ENCODE results near the gene KCTD16.

GRCh38 chr5:144356489-144356888, 185.8 kb downstream of the KCTD16 start:
- no peak for TF ChIP-seq POLR2A (IDR thresholded peaks at IDR 0.05)
- TF ChIP-seq, protein P1, sequence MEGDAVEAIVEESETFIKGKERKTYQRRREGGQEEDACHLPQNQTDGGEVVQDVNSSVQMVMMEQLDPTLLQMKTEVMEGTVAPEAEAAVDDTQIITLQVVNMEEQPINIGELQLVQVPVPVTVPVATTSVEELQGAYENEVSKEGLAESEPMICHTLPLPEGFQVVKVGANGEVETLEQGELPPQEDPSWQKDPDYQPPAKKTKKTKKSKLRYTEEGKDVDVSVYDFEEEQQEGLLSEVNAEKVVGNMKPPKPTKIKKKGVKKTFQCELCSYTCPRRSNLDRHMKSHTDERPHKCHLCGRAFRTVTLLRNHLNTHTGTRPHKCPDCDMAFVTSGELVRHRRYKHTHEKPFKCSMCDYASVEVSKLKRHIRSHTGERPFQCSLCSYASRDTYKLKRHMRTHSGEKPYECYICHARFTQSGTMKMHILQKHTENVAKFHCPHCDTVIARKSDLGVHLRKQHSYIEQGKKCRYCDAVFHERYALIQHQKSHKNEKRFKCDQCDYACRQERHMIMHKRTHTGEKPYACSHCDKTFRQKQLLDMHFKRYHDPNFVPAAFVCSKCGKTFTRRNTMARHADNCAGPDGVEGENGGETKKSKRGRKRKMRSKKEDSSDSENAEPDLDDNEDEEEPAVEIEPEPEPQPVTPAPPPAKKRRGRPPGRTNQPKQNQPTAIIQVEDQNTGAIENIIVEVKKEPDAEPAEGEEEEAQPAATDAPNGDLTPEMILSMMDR (IDR thresholded peaks at IDR 0.05) = no peak

Data from body of pancreas (tissue), 4 donors.